ENCODE results near the gene LCE2A. TPM values are rescaled to one million over a fixed set of nuclear protein-coding genes. Genes with fewer than 3 reads are reported as not detected.
"Not testable (repeated sequence)": the region's sequence is repeated elsewhere in the genome, so short reads cannot be mapped to it uniquely, and the experiment has no call there.

The LCE2A gene
- total RNA-seq, 1 donor from 2014 or later = not detected

- Mint-ChIP-seq H3K36me3 (no peaks in the 10 kb centered on the region), H3K4me1 (ENCODE audit: unreplicated experiment) (no peaks in the 10 kb centered on the region), H3K4me3 (no peak within 1 kb of the TSS), H3K27me3 (no peaks in the 10 kb centered on the region), H3K9me3 (no peaks in the 10 kb centered on the region), H3K27ac (no peak within 1 kb of the TSS)
- TF ChIP-seq CTCF (conservative IDR thresholded peaks at IDR 0.05) = no peak
- DNase-seq (ENCODE audit: extremely low spot score, unreplicated experiment) = no peak
These were observed 35.0 kb upstream of the LCE2A start, which contains the start of gene LCE2D for GRCh38 chr1:152663098-152663497. Gene LCE2D, plus strand, starts transcription at chr1:152663380. Its CDS starts 726 bp downstream, at chr1:152664106.

- H3K4me3 Mint-ChIP-seq; H3K27me3 Mint-ChIP-seq; H3K36me3 Mint-ChIP-seq; DNase-seq (ENCODE audit: extremely low spot score, unreplicated experiment); H3K9me3 Mint-ChIP-seq; H3K4me1 Mint-ChIP-seq (ENCODE audit: unreplicated experiment); H3K27ac Mint-ChIP-seq: not testable (repeated sequence)
These were observed 32.0 kb upstream of the LCE2A start for GRCh38 chr1:152666171-152666570.

GRCh38 chr1:152667648-152668047, 30.5 kb upstream of the LCE2A start:
- TF ChIP-seq CTCF (conservative IDR thresholded peaks at IDR 0.05) = no peak
- Mint-ChIP-seq H3K9me3 (no peaks in the 10 kb centered on the region), H3K4me3 (no peak overlapping the region), H3K27ac (no peak overlapping the region), H3K27me3 (no peaks in the 10 kb centered on the region), H3K4me1 (ENCODE audit: unreplicated experiment) (no peaks in the 10 kb centered on the region), H3K36me3 (no peaks in the 10 kb centered on the region)
- no peak for DNase-seq (ENCODE audit: extremely low spot score, unreplicated experiment)

- Mint-ChIP-seq H3K36me3 (no peaks in the 10 kb centered on the region), H3K9me3 (no peaks in the 10 kb centered on the region), H3K27me3 (no peaks in the 10 kb centered on the region), H3K4me1 (ENCODE audit: unreplicated experiment) (no peaks in the 10 kb centered on the region), H3K27ac (no peak overlapping the region), H3K4me3 (no peak overlapping the region)
- TF ChIP-seq CTCF (conservative IDR thresholded peaks at IDR 0.05) = no peak
- DNase-seq (ENCODE audit: extremely low spot score, unreplicated experiment) = no peak
These were observed 25.1 kb upstream of the LCE2A start for GRCh38 chr1:152673016-152673415.

- not testable (repeated sequence) for H3K36me3 Mint-ChIP-seq; H3K27me3 Mint-ChIP-seq; H3K9me3 Mint-ChIP-seq; H3K4me3 Mint-ChIP-seq; H3K27ac Mint-ChIP-seq; H3K4me1 Mint-ChIP-seq (ENCODE audit: unreplicated experiment); DNase-seq (ENCODE audit: extremely low spot score, unreplicated experiment)
These were observed 23.2 kb upstream of the LCE2A start, which contains the start of gene LCE2C for GRCh38 chr1:152674983-152675382. Gene LCE2C, plus strand, starts transcription at chr1:152675279. Its CDS starts 737 bp downstream, at chr1:152676016.

- no peaks in the 10 kb centered on the region for H3K27me3 Mint-ChIP-seq
- no peak overlapping the region for H3K27ac Mint-ChIP-seq
- no peak for DNase-seq (ENCODE audit: extremely low spot score, unreplicated experiment)
- no peaks in the 10 kb centered on the region for H3K9me3 Mint-ChIP-seq
- no peaks in the 10 kb centered on the region for H3K36me3 Mint-ChIP-seq
- H3K4me1 Mint-ChIP-seq (ENCODE audit: unreplicated experiment) = no peaks in the 10 kb centered on the region
- no peak for TF ChIP-seq CTCF (conservative IDR thresholded peaks at IDR 0.05)
- H3K4me3 Mint-ChIP-seq = no peak overlapping the region
These were observed 18.7 kb upstream of the LCE2A start for GRCh38 chr1:152679459-152679858.

GRCh38 chr1:152681616-152682015, 16.5 kb upstream of the LCE2A start:
- Mint-ChIP-seq H3K27me3 (no peaks in the 10 kb centered on the region), H3K36me3 (no peaks in the 10 kb centered on the region), H3K9me3 (no peaks in the 10 kb centered on the region), H3K4me1 (ENCODE audit: unreplicated experiment) (no peaks in the 10 kb centered on the region), H3K4me3 (no peak overlapping the region), H3K27ac (no peak overlapping the region)
- DNase-seq (ENCODE audit: extremely low spot score, unreplicated experiment) = no peak
- TF ChIP-seq CTCF (conservative IDR thresholded peaks at IDR 0.05) = no peak
